AG10803 (cell line): ENCODE data around the gene TRA2A.

Source experiments
- DNase-seq: peaks from one replicate; pipeline ENCODE4 v3.0.0; 2010; ENCODE audit warnings: low read depth
- H3K4me3 ChIP-seq: 2 replicates; pipeline ENCODE4 v1.5.1; 2011; ENCODE audit warnings: mild to moderate bottlenecking, low read length, control low read depth
- TF ChIP-seq, protein P1 (sequence below): conservative IDR thresholded peaks from 2 replicates; pipeline ENCODE4 v1.5.1; 2011; ENCODE audit warnings: mild to moderate bottlenecking, low read length, control low read depth, inconsistent platforms

TRA2A gene

DNA sequence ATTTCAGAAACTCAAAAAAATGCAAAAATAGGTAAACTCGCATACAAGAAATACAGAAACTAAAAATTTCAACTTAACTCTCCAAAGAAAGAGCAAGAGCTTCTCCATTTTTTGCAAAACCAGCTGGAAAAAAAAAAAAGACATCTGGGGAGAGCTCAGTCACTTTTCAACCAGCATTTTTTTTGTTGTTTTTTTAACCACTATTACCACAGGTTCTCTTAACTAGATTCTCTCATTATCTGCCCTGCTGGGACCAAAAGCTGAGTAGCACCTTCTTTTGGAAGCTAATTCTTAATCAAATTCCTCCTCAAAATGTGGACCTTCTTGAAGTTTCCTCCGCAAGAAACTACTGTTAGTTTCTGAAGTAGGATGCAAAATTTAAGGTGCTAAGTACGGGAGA, 75.7 kb downstream of the TRA2A start:
- TF ChIP-seq, protein P1, sequence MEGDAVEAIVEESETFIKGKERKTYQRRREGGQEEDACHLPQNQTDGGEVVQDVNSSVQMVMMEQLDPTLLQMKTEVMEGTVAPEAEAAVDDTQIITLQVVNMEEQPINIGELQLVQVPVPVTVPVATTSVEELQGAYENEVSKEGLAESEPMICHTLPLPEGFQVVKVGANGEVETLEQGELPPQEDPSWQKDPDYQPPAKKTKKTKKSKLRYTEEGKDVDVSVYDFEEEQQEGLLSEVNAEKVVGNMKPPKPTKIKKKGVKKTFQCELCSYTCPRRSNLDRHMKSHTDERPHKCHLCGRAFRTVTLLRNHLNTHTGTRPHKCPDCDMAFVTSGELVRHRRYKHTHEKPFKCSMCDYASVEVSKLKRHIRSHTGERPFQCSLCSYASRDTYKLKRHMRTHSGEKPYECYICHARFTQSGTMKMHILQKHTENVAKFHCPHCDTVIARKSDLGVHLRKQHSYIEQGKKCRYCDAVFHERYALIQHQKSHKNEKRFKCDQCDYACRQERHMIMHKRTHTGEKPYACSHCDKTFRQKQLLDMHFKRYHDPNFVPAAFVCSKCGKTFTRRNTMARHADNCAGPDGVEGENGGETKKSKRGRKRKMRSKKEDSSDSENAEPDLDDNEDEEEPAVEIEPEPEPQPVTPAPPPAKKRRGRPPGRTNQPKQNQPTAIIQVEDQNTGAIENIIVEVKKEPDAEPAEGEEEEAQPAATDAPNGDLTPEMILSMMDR, result no peak
- no peak overlapping the region for H3K4me3 ChIP-seq
- DNase-seq, result no peak

DNA sequence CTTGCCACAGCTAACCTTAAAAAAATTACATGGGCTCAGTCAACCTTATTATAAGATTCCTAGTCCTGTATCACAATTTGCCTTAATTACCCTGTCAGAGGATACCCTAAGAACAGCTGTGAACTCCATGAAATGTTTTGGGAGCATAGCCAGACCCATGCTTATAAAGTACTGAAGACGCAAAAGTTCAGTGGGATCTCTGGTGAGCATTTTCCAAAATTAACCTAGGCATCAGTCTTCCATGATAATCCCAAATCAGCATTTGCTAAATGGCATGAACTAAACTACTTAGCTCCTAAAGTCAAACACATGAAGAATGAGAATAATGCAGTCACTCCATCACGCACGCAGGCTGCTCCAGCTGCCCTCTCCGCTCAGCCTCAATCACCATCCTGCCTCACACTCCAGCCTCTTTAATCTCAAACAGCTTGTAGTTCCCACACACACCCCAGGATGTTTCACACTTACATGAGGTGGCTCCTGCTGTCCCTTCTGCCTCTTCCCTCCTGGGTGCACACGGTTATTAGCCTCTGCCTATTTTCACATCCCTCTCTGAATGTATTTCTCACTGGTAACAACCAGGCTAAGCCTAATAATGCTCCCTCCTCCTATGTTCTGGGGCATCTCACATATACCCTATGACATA, 76.8 kb downstream of the TRA2A start:
- TF ChIP-seq, protein P1, result no peak
- no peak for DNase-seq
- no peak overlapping the region for H3K4me3 ChIP-seq
